Gastroesophageal sphincter (tissue), 4 donors: ENCODE data around the gene FREM1. TPM values are rescaled to one million over a fixed set of nuclear protein-coding genes. Genes with fewer than 3 reads are reported as not detected.
A peak's percentile ranks its signal among the peaks of the same experiment; 100 is the strongest.
"Not testable (repeated sequence)": the region's sequence is repeated elsewhere in the genome, so short reads cannot be mapped to it uniquely, and the experiment has no call there.

ENCODE experiments used
- ATAC-seq: fragments of 150-250 bp; one replicate; pipeline ENCODE4 v1.9.1; 2016; ENCODE audit warnings: mild to moderate bottlenecking, moderate library complexity
- H3K27ac ChIP-seq, 4 donors: fragments of 200-600 bp; sonication (generic) in 3 of 4; 1 replicate in 3 of 4; 2 replicates in 1 of 4; pipeline ENCODE4 v1.5.1; 2016 to 2019
- H3K27me3 ChIP-seq: fragments of 200-600 bp; sonication (generic); one replicate; pipeline ENCODE4 v1.5.1; 2019
- H3K36me3 ChIP-seq, 2 donors: fragments of 200-600 bp; sonication (generic); one replicate each; pipeline ENCODE4 v1.5.1; 2019; ENCODE audit warnings: control low read depth in 1 of 2
- H3K4me1 ChIP-seq, 3 donors: fragments of 200-600 bp; sonication (generic); 1 replicate in 2 of 3; 2 replicates in 1 of 3; pipeline ENCODE4 v1.5.1; 2016 to 2019; ENCODE audit warnings: control low read depth in 2 of 3
- H3K4me3 ChIP-seq, 2 donors: fragments of 200-600 bp; sonication (generic); one replicate each; pipeline ENCODE4 v1.5.1; 2019; ENCODE audit warnings: mild to moderate bottlenecking in 1 of 2, moderate library complexity in 1 of 2
- H3K9me3 ChIP-seq, 3 donors: fragments of 200-600 bp; sonication (generic); one replicate each; pipeline ENCODE4 v1.5.1; 2017 to 2019; ENCODE audit warnings: control low read depth in 2 of 3
- EP300 ChIP-seq: sonication (generic); formaldehyde crosslinking; IDR thresholded peaks from one replicate; pipeline ENCODE4 v1.6.1; 2017; ENCODE audit warnings: antibody characterized with exemption, mild to moderate bottlenecking
- POLR2A ChIP-seq, 2 donors: fragments of 450-650 bp; IDR thresholded peaks; one replicate each; pipeline ENCODE4 v1.6.1; 2017; ENCODE audit warnings: antibody characterized with exemption in 2 of 2, mild to moderate bottlenecking in 2 of 2, moderate library complexity in 1 of 2
- POLR2AphosphoS5 ChIP-seq: sonication (generic); formaldehyde crosslinking; IDR thresholded peaks from one replicate; pipeline ENCODE4 v1.6.1; 2017; ENCODE audit warnings: antibody characterized with exemption
- WGBS, 2 donors: methylation state at CpG; one replicate each; pipeline ENCODE4 v1.1.5; 2018; ENCODE audit warnings: low coverage in 1 of 2; 5-methylcytosine and 5-hydroxymethylcytosine counted together
- total RNA-seq, 4 donors: library from RNA; depleted of rRNA; stranded (reverse); fragments of >200 nt; gene quantifications; one replicate each; pipeline ENCODE4 v1.1.0, GENCODE V29; 2016
- TF ChIP-seq, protein P1 (sequence below), 4 experiments: fragments of 200-600 bp in 2 of 4; fragments of 450-650 bp in 2 of 4; sonication (generic) in 1 of 4; IDR thresholded peaks; one replicate each; pipeline ENCODE4 v1.5.1; 2017 to 2019; ENCODE audit warnings: antibody characterized with exemption in 4 of 4, mild to moderate bottlenecking in 2 of 4, moderate library complexity in 2 of 4

FREM1 gene
- total RNA-seq, 4 donors from 2014 or later, result 0.59 to 4.8 (median 2.7) TPM

DNA sequence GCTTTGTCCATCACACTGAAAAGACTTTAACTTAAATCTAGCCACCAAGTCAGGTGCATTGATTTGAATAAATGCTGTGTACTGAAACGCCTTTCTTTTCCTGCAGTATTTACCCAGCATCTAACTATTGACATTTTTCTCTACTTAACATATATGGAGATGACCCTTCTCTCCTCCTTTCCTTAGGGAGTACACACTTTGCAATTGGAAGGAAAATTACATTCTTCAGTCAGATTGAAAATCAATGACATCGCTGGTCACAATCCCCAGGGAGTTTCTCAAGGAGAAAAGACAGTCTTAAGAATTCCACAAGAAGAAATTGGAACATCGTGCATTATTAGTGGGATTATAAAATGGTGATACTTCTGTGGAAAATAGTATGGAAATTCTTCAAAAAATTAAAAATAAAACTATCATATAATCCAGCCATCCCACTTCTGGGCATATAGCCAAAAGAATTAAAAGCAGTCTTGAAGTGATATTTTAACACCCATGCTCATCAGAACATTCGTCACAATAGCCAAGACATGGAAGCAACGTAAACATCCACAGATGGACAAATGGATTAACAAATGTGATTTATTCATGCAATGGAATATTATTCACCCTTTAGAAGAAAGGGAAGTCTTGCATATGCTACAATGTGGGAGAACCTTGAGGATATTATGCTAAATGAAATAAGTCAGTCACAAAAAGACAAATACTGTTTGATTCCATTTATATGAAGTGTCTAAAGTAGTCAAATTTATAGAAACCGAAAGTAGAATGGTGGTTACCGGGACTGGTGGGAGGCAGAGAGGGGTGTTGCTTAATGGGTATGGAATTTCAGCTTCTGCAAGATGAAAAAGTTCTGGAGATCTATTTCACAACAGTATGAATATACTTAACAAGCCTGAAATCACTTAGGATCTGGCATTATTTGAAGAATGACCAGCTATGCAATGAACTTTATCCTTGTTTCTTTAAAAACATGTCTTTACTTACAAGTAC, 14.3 kb upstream of the FREM1 start:
- TF ChIP-seq POLR2AphosphoS5, result no peak
- TF ChIP-seq, protein P1, sequence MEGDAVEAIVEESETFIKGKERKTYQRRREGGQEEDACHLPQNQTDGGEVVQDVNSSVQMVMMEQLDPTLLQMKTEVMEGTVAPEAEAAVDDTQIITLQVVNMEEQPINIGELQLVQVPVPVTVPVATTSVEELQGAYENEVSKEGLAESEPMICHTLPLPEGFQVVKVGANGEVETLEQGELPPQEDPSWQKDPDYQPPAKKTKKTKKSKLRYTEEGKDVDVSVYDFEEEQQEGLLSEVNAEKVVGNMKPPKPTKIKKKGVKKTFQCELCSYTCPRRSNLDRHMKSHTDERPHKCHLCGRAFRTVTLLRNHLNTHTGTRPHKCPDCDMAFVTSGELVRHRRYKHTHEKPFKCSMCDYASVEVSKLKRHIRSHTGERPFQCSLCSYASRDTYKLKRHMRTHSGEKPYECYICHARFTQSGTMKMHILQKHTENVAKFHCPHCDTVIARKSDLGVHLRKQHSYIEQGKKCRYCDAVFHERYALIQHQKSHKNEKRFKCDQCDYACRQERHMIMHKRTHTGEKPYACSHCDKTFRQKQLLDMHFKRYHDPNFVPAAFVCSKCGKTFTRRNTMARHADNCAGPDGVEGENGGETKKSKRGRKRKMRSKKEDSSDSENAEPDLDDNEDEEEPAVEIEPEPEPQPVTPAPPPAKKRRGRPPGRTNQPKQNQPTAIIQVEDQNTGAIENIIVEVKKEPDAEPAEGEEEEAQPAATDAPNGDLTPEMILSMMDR (IDR thresholded peaks at IDR 0.05), result no peak
- TF ChIP-seq EP300, result no peak
- TF ChIP-seq POLR2A (IDR thresholded peaks at IDR 0.05), result no peak
- Histone ChIP-seq H3K9me3 (no peaks in the 10 kb centered on the region), H3K36me3 (no peaks in the 10 kb centered on the region), H3K4me3 (no peak overlapping the region), H3K27me3 (no peaks in the 10 kb centered on the region), H3K27ac (no peak overlapping the region), H3K4me1 (no peaks in the 10 kb centered on the region)
- WGBS, 2 donors, result 58 to 59% methylated on average over 7 of the region's 7 CpGs
- peak; percentile 71 for ATAC-seq

DNA sequence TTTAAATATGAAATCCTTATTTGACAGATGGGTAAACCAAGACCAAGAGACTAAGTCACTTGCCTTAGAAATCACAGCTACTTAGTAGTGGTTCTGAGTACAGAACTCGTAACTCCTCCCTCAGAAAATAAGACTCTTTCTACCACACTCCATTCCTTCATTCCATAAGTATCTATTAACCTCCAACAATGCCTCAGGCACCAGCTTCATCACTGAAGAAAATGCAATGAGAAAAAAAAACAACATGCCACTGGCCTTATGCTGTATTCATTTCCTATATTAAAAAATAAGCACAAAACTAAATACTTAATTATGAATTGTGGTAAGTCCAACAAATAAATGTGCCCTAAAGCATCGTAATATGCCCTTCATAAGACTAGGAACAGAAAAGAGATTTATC, 13.5 kb upstream of the FREM1 start:
- no peak for ATAC-seq

DNA sequence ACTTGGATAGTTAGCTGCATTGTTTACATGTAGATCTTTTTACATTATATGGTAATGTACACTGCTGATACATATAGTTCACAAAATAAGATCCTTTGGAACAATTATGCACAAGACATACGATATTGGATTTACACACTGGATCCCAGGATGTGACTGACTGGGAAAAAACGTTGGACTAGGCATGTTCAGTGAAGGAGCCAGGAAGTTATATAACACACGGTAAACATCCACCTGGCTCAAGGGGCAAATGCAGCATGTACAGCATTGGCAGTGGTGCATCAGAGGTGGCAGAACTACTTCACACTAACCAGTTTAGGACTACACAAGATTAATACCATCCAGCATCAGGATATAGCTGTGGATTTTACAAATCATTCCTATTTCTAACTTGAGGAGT, 10.6 kb upstream of the FREM1 start:
- 62 to 100% methylated on average over 1 to 3 of the region's 3 CpGs for WGBS, 2 donors
- not testable (repeated sequence) for H3K36me3 ChIP-seq, H3K27me3 ChIP-seq, H3K27ac ChIP-seq, H3K4me1 ChIP-seq, ATAC-seq, H3K9me3 ChIP-seq, H3K4me3 ChIP-seq

More for the DNA sequence above, 13.5 kb upstream of the FREM1 start:
- no peaks in the 10 kb centered on the region for H3K4me1 ChIP-seq
- H3K4me3 ChIP-seq, result no peak overlapping the region
- TF ChIP-seq, protein P1 (IDR thresholded peaks at IDR 0.05), result no peak
- TF ChIP-seq POLR2A (IDR thresholded peaks at IDR 0.05) (no peak), POLR2AphosphoS5 (no peak), EP300 (no peak)
- no peaks in the 10 kb centered on the region for H3K9me3 ChIP-seq
- H3K27ac ChIP-seq, result no peak overlapping the region
- H3K36me3 ChIP-seq, result no peaks in the 10 kb centered on the region
- H3K27me3 ChIP-seq, result no peaks in the 10 kb centered on the region
- WGBS, 2 donors, result 80 to 92% methylated on average over 2 of the region's 2 CpGs

DNA sequence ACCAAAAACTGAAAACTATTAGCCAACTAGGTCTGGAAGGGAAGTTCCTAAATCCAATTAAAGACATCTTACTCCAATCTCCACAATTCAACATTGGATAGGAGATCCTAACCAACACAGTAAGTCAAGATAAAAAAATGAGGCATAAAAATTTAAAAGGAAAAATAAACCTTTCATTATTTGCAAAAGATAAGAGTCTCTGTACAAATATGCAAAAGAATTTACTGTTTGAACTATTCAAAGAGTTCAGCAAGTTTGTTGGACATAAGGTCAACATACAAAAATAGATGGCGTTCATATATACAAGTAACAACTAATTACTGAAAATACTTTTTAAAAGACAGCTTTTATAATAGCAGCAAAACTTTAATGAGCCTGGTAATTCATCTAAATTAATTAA, 3.1 kb upstream of the FREM1 start:
- 83 to 94% methylated on average over 1 of the region's 1 CpG for WGBS, 2 donors
- H3K9me3 ChIP-seq, result no peaks in the 10 kb centered on the region
- H3K4me3 ChIP-seq, result no peak overlapping the region
- H3K36me3 ChIP-seq, result no peaks in the 10 kb centered on the region
- H3K27ac ChIP-seq, result no peak overlapping the region
- TF ChIP-seq POLR2AphosphoS5 (no peak), EP300 (no peak), POLR2A (IDR thresholded peaks at IDR 0.05) (no peak)
- TF ChIP-seq, protein P1 (IDR thresholded peaks at IDR 0.05), result no peak
- H3K4me1 ChIP-seq, result peaks cover 0 to 25% (median 0%) of the 10 kb centered on the region in 3 donors
- ATAC-seq, result no peak
- H3K27me3 ChIP-seq, result no peaks in the 10 kb centered on the region

DNA sequence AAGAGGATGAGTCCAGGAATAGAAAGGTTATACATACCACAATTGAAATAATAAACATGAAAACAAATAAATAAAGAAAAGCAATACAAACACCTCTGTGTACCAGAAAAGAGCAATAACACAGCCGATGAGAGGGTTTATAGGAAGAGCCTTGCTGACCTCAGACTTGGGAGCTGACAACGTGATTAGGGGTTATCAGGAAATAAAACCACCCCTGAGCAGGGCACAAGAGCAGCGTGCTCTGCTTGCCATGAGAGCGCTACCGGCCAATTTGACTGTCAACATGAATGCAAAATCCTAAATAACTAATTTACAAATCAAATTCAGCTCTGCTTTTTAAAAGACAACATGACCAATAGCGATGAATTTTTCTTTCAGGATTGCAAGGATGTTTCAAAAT, 2.6 kb upstream of the FREM1 start:
- Histone ChIP-seq H3K4me1 (peaks cover 0 to 30% (median 0%) of the 10 kb centered on the region in 3 donors), H3K27me3 (no peaks in the 10 kb centered on the region)
- no peak for ATAC-seq

More for the DNA sequence above, 2.6 kb upstream of the FREM1 start:
- H3K36me3 ChIP-seq, result no peaks in the 10 kb centered on the region
- H3K4me3 ChIP-seq, result no peak overlapping the region
- WGBS, 2 donors, result 79 to 80% methylated on average over 6 of the region's 6 CpGs
- no peaks in the 10 kb centered on the region for H3K9me3 ChIP-seq
- H3K27ac ChIP-seq, result no peak overlapping the region
- TF ChIP-seq EP300 (no peak), POLR2AphosphoS5 (no peak), POLR2A (IDR thresholded peaks at IDR 0.05) (no peak)
- TF ChIP-seq, protein P1 (IDR thresholded peaks at IDR 0.05), result no peak
